HG02571 (cell line): ENCODE data around the gene KCNH6.

Source experiments
- ATAC-seq: cut with Tn5 transposase; IDR thresholded peaks from one replicate; pipeline ENCODE4 v1.9.1; 2021; ENCODE audit warnings: mild to moderate bottlenecking, moderate library complexity; ENCODE audit not compliant: unreplicated experiment

The KCNH6 gene

DNA sequence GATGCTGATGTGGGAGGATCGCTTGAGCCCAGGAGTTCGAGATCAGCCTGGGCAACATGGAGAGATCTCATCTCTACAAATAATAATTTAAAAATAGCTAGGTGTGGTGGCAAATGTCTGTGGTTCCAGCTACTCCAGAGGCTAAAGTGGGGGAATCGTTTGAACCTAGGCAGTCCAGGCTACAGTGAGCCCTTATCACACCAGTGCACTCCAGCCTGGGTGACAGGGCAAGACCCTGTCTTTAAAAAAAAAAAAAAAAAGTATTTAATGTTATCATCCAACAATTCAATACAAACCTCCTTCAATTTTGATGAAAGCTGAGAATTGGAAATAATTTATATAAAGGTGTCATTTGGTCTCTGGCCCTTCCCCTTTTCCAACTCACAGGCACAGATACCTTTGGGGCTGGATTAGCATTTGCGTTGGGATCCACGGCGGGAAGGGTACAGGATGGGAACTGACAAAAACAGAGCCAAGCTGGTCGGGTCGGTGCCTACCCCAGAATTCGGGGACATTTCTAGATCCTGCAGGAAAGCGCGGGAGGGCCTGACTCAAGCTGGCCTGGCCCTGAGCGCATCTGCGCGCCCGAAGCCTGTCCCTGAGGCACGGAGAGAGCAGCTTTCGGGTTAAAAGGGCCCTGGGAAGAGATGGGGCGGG, 26.3 kb downstream of the KCNH6 start:
- peak; percentile 10 for ATAC-seq

GRCh38 chr17:63549946-63550816, 27.0 kb downstream of the KCNH6 start, which contains the start of gene DCAF7:
Gene DCAF7 (plus strand): TSS chr17:63550477. CDS start chr17:63550678, 201 bp downstream.
- ATAC-seq = peak; percentile 94

GRCh38 chr17:63550817-63551639, 27.9 kb downstream of the KCNH6 start:
- ATAC-seq = peak; percentile 0

DNA sequence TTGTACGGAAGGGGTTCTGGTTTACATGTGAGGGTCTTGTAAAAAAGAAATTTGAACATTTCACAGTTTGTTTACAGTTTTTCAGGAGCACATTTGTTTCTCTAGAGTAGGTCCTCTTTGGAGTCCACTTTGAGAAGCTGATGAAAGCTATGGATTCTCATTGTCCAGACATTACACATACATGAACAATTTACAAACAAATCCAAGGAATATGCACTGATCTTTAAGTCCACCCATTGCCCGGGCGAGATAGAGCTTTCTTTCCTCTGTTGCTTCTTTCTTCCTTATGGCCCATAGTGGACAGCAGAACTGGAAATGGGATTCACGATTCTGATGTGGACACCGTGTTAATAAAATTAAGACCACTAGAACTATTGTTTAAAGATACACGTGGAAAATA, 29.1 kb downstream of the KCNH6 start:
- ATAC-seq = no peak

- no peak for ATAC-seq
Measured at GRCh38 chr17:63555500-63556156, 32.5 kb downstream of the KCNH6 start.

DNA sequence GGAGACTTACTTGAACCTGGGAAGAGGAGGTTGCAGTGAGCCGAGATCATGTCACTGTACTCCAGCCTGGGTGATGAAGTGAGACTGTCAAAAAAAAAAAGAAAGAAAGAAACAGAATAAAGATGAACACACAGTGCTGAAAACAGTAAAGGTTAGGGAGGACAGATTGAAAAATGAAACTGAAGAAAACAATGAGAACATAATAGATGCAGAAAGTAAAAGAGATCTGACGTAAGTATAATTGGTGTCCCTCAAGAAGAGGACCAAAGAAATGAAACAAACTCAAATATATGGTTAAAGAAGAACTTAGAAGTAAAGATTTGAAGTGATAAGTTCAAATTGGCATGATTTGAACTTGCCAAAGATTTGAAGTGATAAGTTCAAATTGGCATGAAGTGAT, 34.3 kb downstream of the KCNH6 start:
- ATAC-seq = no peak

DNA sequence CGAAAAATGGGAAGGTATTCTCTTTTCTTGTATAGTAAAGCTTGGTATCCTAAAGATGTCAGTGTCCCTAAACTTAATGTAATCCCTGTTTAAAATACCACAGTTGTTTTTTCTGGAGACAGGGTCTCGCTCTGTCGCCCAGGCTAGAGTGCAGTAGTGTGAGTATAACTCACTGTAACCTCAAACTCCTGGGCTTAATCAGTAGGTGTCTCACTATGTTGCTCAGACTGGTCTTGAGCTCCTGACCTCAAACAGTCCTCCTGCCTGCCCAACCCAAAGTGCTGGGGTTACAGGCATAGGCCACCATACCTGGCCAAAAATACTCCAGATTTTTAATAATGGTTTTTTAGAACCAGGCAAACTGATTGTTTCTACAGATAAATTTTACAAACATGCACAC, 35.3 kb downstream of the KCNH6 start:
- ATAC-seq = no peak

DNA sequence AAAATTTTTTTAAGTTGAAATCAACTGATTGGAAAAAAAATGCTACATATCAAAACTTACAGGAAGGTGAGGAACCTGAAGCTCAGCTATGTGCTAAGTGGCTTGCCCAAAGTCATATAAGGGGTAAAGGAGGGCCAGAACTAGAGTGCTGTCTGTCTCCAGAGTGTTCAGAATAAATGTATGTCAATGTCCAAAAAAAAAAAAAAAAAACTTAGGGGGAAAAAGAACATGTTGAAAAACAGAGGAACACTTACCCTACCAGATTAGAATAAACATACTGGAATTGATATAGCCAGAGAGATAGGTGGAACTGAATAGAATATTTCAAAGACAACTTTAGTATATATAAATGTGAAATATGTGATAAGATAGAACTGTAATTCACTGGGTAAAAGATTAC, 38.7 kb downstream of the KCNH6 start:
- ATAC-seq = no peak

DNA sequence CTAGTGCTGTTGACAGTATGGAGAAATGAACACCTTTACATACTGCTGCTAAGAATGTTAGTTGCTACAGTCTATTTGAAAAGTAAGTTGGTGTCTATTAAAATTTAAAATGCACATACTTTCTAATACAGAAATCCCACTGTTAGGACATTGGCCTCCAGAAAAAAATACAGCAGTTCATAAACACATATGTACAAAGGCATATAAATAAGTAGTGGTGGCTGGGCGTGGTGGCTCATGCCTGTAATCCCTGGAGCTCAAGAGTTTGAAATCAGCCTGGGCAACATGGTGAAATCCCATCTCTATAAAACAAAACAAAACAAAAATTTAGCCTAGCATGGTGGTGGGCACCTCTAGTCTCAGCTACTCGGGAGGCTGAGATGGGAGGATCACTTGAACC, 40.2 kb downstream of the KCNH6 start:
- no peak for ATAC-seq

DNA sequence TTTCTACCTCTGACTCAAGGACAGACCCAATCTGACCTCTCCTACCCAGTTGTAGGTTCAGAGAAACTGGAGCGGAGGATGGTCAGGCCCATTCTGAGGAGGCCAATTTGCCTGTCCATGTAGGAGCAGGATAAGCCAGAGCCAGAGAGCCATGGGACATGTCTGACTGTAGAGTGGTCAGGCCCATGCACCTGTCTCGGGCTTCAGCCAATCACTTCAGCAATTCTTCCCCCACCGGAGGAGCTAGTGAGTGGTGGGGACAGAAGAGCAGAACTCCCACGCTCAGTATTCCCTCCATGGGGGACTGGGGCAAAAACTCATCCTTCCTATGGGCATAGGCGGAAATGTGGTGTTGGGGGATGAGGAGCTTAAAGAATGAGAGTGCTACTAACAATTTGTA, 41.4 kb downstream of the KCNH6 start:
- ATAC-seq = no peak

DNA sequence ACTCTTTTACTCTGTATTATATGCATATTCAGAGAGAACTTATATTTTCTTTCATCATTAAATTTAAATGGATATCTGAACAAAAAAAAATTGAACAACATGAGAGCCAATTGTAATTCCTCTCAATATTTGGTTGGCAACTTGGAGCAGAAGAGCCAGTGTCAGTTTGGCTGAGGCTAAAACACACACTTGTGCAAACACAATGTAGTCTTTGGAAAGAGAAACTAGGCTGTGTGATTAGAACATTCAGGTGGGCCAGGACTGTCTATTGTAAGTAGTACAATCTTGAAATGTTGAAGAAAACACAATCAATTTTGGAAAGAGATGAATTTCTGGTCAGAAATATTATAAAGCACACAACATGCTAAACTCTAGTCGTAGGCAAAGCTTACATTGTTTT, 44.1 kb downstream of the KCNH6 start:
- no peak for ATAC-seq

- no peak for ATAC-seq
Measured at GRCh38 chr17:63568563-63568962, 45.4 kb downstream of the KCNH6 start.

DNA sequence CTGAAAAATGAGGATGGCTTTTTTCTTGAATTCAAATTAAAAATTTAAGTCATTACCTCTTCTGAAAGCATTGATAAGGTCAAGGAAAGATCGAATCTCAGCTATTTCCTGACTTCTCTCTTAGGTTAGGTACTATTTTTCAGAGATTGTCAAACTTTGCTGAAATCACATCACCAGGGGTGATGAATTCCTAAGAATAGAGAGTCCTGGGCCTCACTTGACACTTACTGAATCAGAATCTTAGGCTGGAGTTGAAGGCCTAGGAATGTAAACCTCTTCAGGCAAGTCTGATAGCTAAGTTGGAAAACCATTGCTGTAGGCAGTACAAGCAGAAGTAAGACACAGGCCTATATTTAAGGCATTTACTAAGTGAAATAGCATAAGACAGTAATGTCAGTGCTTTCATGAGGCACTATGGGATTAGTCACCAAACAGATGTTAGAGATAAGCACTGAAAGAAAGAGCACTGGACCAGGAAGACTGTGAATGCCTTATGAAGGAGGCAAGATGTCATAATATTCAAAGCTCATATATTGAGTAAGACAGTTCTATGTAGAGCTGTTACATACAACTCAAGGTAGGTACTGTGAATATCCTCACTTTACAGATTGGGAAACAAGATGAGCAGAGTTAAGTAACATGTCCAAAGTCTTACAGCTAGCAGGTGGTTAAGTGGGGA, 48.6 kb downstream of the KCNH6 start:
- ATAC-seq = no peak

- no peak for ATAC-seq
Measured at GRCh38 chr17:63573634-63574033, 50.5 kb downstream of the KCNH6 start.

DNA sequence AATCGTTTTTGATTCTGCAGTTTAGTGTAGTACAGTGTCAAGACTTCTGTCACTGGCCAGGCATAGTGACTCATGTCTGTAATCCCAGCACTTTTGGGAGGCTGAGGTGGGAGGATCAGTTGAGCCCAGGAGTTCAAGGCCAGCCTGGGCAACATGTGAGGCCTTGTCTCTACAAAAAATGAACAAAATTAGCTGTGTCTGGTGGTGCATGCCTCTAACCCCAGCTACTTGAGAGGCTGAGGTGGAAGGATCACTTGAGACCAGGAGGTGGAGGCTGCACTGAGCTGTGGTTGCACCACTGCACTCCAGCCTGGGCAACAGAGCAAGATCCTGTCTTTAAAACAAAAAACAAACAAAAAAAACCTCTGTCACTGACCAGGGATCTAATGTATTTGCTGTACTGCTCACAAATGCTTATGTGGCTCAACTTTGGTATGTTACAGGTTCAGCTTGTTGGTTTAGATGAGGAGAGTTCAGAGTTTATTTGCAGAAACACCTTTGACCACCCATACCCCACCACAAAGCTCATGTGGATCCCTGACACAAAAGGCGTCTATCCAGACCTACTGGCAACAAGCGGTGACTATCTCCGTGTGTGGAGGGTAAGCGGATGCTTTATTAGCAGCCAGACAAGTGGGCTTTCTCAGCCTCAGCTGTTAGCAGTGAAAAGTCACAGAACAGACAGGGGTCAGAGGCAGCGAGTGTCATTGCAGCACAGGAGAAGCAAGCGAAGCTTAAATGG, 55.0 kb downstream of the KCNH6 start:
- ATAC-seq = no peak

DNA sequence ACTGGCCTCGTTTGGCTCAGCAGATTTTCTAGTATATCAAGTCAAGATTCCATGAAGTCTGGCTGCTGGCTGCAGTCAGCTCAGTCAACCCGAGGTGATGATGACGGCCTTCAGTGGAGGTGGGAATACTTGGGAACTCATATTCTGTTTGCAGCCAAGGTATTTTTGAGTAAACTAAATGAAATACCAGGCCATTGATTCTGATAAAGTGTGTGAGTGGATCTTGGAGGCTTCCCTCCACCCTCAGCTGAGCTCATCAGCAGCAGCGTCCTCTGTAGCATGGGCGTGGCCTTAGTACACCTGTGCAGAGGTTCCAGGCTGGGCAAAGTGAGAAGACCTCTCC, 55.6 kb downstream of the KCNH6 start:
- ATAC-seq = no peak

- ATAC-seq = no peak
Measured at GRCh38 chr17:63579633-63580032, 56.5 kb downstream of the KCNH6 start.

- no peak for ATAC-seq
Measured at GRCh38 chr17:63587770-63588169, 64.6 kb downstream of the KCNH6 start.

DNA sequence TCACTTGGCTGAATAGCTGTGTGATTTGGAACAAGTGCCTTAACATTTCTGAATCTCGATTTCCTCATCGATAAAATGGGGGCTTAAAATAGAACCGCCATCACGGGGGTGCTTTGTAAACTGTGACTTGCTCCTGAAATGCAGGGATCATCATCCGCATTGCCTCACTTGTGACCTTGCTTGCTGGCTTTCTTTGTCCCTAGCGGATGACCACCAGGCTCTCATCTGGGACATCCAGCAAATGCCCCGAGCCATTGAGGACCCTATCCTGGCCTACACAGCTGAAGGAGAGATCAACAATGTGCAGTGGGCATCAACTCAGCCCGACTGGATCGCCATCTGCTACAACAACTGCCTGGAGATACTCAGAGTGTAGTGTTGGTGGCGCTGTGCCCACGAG, 65.6 kb downstream of the KCNH6 start:
- no peak for ATAC-seq

DNA sequence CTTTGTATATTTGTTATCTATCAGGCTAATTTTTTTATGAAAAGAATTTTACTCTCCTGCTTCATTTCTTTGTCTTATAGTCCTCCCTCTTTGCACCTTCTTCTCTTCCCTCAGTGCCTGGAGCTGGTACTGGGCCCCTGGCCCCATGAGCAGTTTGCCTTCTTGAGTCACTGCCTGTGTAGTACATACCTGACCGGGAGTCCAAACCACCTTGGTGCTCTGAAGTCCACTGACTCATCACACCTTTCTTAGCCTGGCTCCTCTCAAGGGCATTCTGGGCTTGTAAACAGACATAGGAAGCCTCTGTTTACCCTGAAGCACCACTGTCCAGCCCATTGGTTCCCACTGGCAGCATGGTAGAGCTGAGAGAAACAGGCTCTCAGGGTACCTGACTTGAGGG, 66.5 kb downstream of the KCNH6 start:
- ATAC-seq = no peak
